CD14-positive monocyte (primary cell): ENCODE measurements around the gene PRKAR1B. TPM values are rescaled to one million over a fixed set of nuclear protein-coding genes. Genes with fewer than 3 reads are reported as not detected.
A peak's percentile ranks its signal among the peaks of the same experiment; 100 is the strongest.

Experiments used
- DNase-seq, 3 donors: peaks; one replicate each; pipeline ENCODE4 v3.0.0-alpha.2; 2011 to 2022
- H2AFZ ChIP-seq: 2 replicates; pipeline ENCODE4 v1.6.0; 2012; ENCODE audit warnings: mild to moderate bottlenecking, low read depth, low read length, inconsistent platforms; ENCODE audit not compliant: insufficient read depth, poor library complexity, severe bottlenecking
- H3K27ac ChIP-seq, 2 donors: 1 replicate in 1 of 2; 2 replicates in 1 of 2; pipeline ENCODE4 v1.5.1; 2012 to 2013; ENCODE audit warnings: low read length in 2 of 2, control low read depth in 1 of 2, inconsistent platforms in 1 of 2, low read depth in 1 of 2, mild to moderate bottlenecking in 1 of 2
- H3K27me3 ChIP-seq, 2 donors: one replicate each; pipeline versions ENCODE4 v1.6.0 to v1.6.1; 2011 to 2013; ENCODE audit warnings: low read length in 2 of 2; ENCODE audit not compliant: control insufficient read depth in 2 of 2, insufficient read depth in 2 of 2
- H3K36me3 ChIP-seq, 2 donors: replicated peaks in 1 of 2; 1 replicate in 1 of 2; 2 replicates in 1 of 2; pipeline versions ENCODE4 v1.5.1 to v1.6.1; 2012 to 2013; ENCODE audit warnings: low read length in 2 of 2, control low read depth in 1 of 2, inconsistent platforms in 1 of 2, mild to moderate bottlenecking in 1 of 2; ENCODE audit not compliant: insufficient read depth in 2 of 2, control insufficient read depth in 1 of 2
- H3K4me1 ChIP-seq, 2 donors: 1 replicate in 1 of 2; 2 replicates in 1 of 2; pipeline versions ENCODE4 v1.5.1 to v1.6.1; 2012 to 2013; ENCODE audit warnings: low read length in 2 of 2, control low read depth in 1 of 2, inconsistent platforms in 1 of 2, mild to moderate bottlenecking in 1 of 2, moderate library complexity in 1 of 2; ENCODE audit not compliant: insufficient read depth in 2 of 2, control insufficient read depth in 1 of 2
- H3K4me2 ChIP-seq: replicated peaks from 2 replicates; pipeline ENCODE3; 2012; ENCODE audit warnings: low read length, moderate library complexity, mild to moderate bottlenecking; ENCODE audit not compliant: poor library complexity, severe bottlenecking; ENCODE audit errors: extremely low read depth
- H3K4me3 ChIP-seq, 3 experiments: fragments of 200-600 bp in 1 of 3; sonication (generic) in 1 of 3; replicated peaks in 1 of 3; 1 replicate in 2 of 3; 2 replicates in 1 of 3; pipeline ENCODE4 v1.5.1; 2011 to 2013; ENCODE audit warnings: low read length in 3 of 3, mild to moderate bottlenecking in 3 of 3, control low read depth in 2 of 3, low read depth in 2 of 3, inconsistent platforms in 1 of 3, moderate library complexity in 1 of 3
- H3K79me2 ChIP-seq: 2 replicates; pipeline ENCODE4 v1.6.0; 2012; ENCODE audit warnings: mild to moderate bottlenecking, control low read depth, inconsistent platforms, low read length, moderate library complexity; ENCODE audit not compliant: insufficient read depth
- H3K9ac ChIP-seq: 2 replicates; pipeline ENCODE4 v1.6.0; 2017; ENCODE audit warnings: low read length, mild to moderate bottlenecking; ENCODE audit not compliant: insufficient read depth, poor library complexity, severe bottlenecking
- H3K9me3 ChIP-seq, 2 donors: replicated peaks in 1 of 2; 1 replicate in 1 of 2; 2 replicates in 1 of 2; pipeline versions ENCODE4 v1.5.1 to v1.6.1; 2012 to 2013; ENCODE audit warnings: low read length in 2 of 2, control low read depth in 1 of 2; ENCODE audit not compliant: control insufficient read depth in 1 of 2, insufficient read depth in 1 of 2
- H4K20me1 ChIP-seq: 2 replicates; pipeline ENCODE4 v1.6.0; 2012; ENCODE audit warnings: mild to moderate bottlenecking, low read length, control low read depth, moderate library complexity; ENCODE audit not compliant: insufficient read depth
- H3K27ac Mint-ChIP-seq, 7 donors: one replicate each; pipeline ENCODE4 v1.8.0; 2020; ENCODE audit warnings: mild to moderate bottlenecking in 7 of 7, mixed read lengths in 7 of 7, moderate library complexity in 6 of 7, inconsistent platforms in 2 of 7
- H3K27me3 Mint-ChIP-seq, 3 donors: one replicate each; pipeline ENCODE4 v1.8.0; 2021 to 2022; ENCODE audit warnings: low read depth in 3 of 3, mild to moderate bottlenecking in 3 of 3, mixed read lengths in 3 of 3, moderate library complexity in 3 of 3, inconsistent platforms in 1 of 3
- H3K36me3 Mint-ChIP-seq, 2 donors: one replicate each; pipeline ENCODE4 v1.8.0; 2020; ENCODE audit warnings: mixed read lengths in 2 of 2, inconsistent platforms in 1 of 2, mild to moderate bottlenecking in 1 of 2
- H3K4me1 Mint-ChIP-seq: one replicate; pipeline ENCODE4 v1.8.0; 2020; ENCODE audit warnings: mild to moderate bottlenecking, mixed read lengths
- H3K4me3 Mint-ChIP-seq, 2 donors: one replicate each; pipeline ENCODE4 v1.8.0; 2020; ENCODE audit warnings: mild to moderate bottlenecking in 2 of 2, mixed read lengths in 2 of 2, moderate library complexity in 1 of 2
- H3K9me3 Mint-ChIP-seq, 7 donors: one replicate each; pipeline ENCODE4 v1.8.0; 2020 to 2022; ENCODE audit warnings: mixed read lengths in 7 of 7, mild to moderate bottlenecking in 6 of 7, moderate library complexity in 6 of 7, inconsistent platforms in 2 of 7
- CTCF ChIP-seq: fragments of 200-600 bp; IDR thresholded peaks from one replicate; pipeline ENCODE4 v1.8.0; 2022; ENCODE audit warnings: antibody characterized with exemption, mild to moderate bottlenecking
- WGBS: methylation state at CpG from one replicate; pipeline ENCODE4 v1.1.5; 2013; ENCODE audit warnings: missing lambda C conversion rate; ENCODE audit not compliant: insufficient coverage; 5-methylcytosine and 5-hydroxymethylcytosine counted together
- intact Hi-C, 2 donors: fragments of 100-400 bp; cut with micrococcal nuclease; formaldehyde crosslinking; loops; one replicate each; pipeline versions ENCODE4 v1.15.0 to v1.15.1; 2023
- polyA plus RNA-seq, 3 donors: library from polyadenylated mRNA; depleted of rRNA in 1 of 3; unstranded in 2 of 3; stranded (reverse) in 1 of 3; fragments of 300-500 nt in 2 of 3; fragments of >200 nt in 1 of 3; fragmentation: Illumina TruSeq in 2 of 3; gene quantifications; 1 replicate in 2 of 3; 2 replicates in 1 of 3; pipeline ENCODE4 v1.2.3, GENCODE V29; 2012 to 2021

The PRKAR1B gene
- polyA plus RNA-seq, 3 donors, result 0.94 to 2.1 (median 1.1) TPM

- DNase-seq, result no peak
- H4K20me1 ChIP-seq, result no peaks in the 10 kb centered on the region
- H3K79me2 ChIP-seq, result no peaks in the 10 kb centered on the region
- no peak for TF ChIP-seq CTCF
- H2AFZ ChIP-seq, result no peak overlapping the region
- Mint-ChIP-seq H3K36me3 (no peaks in the 10 kb centered on the region), H3K27me3 (peaks cover 19 to 39% (median 21%) of the 10 kb centered on the region in 3 donors), H3K9me3 (peaks cover 2 to 11% (median 6%) of the 10 kb centered on the region in 7 donors), H3K4me1 (peaks cover 14% of the 10 kb centered on the region), H3K4me3 (no peak overlapping the region), H3K27ac (peak overlapping the region in 1 of 7 donors; percentile 50)
- 93% methylated on average over 21 of the region's 29 CpGs for WGBS
- H3K36me3 ChIP-seq, result no peaks in the 10 kb centered on the region
- peaks cover 0 to 5% of the 10 kb centered on the region in 2 donors for H3K9me3 ChIP-seq
- no peak overlapping the region for H3K4me3 ChIP-seq
- no peak overlapping the region for H3K9ac ChIP-seq
- intact Hi-C loops, result no loop called here
- H3K27me3 ChIP-seq, result peaks cover 0 to 8% of the 10 kb centered on the region in 2 donors
- H3K27ac ChIP-seq, result no peak overlapping the region
- peaks cover 13 to 19% of the 10 kb centered on the region in 2 donors for H3K4me1 ChIP-seq
- no peak overlapping the region for H3K4me2 ChIP-seq
Measured at GRCh38 chr7:594920-595620, 132.0 kb downstream of the PRKAR1B start.

- H3K9me3 Mint-ChIP-seq, result peaks cover 2 to 14% (median 6%) of the 10 kb centered on the region in 7 donors
- WGBS, result 94% methylated on average over 14 of the region's 16 CpGs
- Histone ChIP-seq H3K27ac (no peak overlapping the region), H3K27me3 (peaks cover 0 to 8% of the 10 kb centered on the region in 2 donors), H3K9me3 (peaks cover 0 to 5% of the 10 kb centered on the region in 2 donors), H3K4me2 (no peak overlapping the region), H3K4me3 (no peak overlapping the region), H4K20me1 (no peaks in the 10 kb centered on the region), H3K4me1 (peaks cover 13 to 19% of the 10 kb centered on the region in 2 donors), H2AFZ (no peak overlapping the region), H3K9ac (no peak overlapping the region), H3K79me2 (no peaks in the 10 kb centered on the region), H3K36me3 (no peaks in the 10 kb centered on the region)
- no peaks in the 10 kb centered on the region for H3K36me3 Mint-ChIP-seq
- peaks cover 14% of the 10 kb centered on the region for H3K4me1 Mint-ChIP-seq
- peaks cover 15 to 41% (median 23%) of the 10 kb centered on the region in 3 donors for H3K27me3 Mint-ChIP-seq
- DNase-seq, result no peak
- intact Hi-C loops, result no loop called here
- no peak overlapping the region for H3K4me3 Mint-ChIP-seq
- no peak overlapping the region for H3K27ac Mint-ChIP-seq
- TF ChIP-seq CTCF, result no peak
Measured at GRCh38 chr7:594212-594913, 132.7 kb downstream of the PRKAR1B start.
